Fibroblast of peridontal ligament (primary cell): ENCODE measurements around the gene PCGF3.
"Not testable (repeated sequence)": the region's sequence is repeated elsewhere in the genome, so short reads cannot be mapped to it uniquely, and the experiment has no call there.

Source experiments
- DNase-seq: peaks from one replicate; pipeline ENCODE4 v3.0.0-alpha.2; 2010; ENCODE audit errors: extremely low read depth

PCGF3 gene

GRCh38 chr4:794900-795725, 89.5 kb downstream of the PCGF3 start:
- DNase-seq: no peak

GRCh38 chr4:795726-796119, 90.1 kb downstream of the PCGF3 start:
- DNase-seq: no peak

GRCh38 chr4:796206-796605, 90.6 kb downstream of the PCGF3 start:
- DNase-seq: no peak

GRCh38 chr4:797066-797465, 91.4 kb downstream of the PCGF3 start:
- DNase-seq: no peak

GRCh38 chr4:801436-802124, 95.9 kb downstream of the PCGF3 start:
- DNase-seq: no peak

GRCh38 chr4:803884-804283, 98.3 kb downstream of the PCGF3 start:
- no peak for DNase-seq

GRCh38 chr4:804804-805203, 99.2 kb downstream of the PCGF3 start:
- no peak for DNase-seq

GRCh38 chr4:806979-807378, 101.3 kb downstream of the PCGF3 start:
- not testable (repeated sequence) for DNase-seq

GRCh38 chr4:807792-808191, 102.2 kb downstream of the PCGF3 start:
- no peak for DNase-seq

- no peak for DNase-seq
These were observed 103.4 kb downstream of the PCGF3 start for GRCh38 chr4:808860-809570.

GRCh38 chr4:813900-814299, 108.3 kb downstream of the PCGF3 start:
- no peak for DNase-seq

- DNase-seq: no peak
These were observed 108.7 kb downstream of the PCGF3 start for GRCh38 chr4:814312-814850.

GRCh38 chr4:815464-816146, 110.0 kb downstream of the PCGF3 start:
- DNase-seq: no peak

- no peak for DNase-seq
These were observed 112.7 kb downstream of the PCGF3 start for GRCh38 chr4:818106-818921.

- no peak for DNase-seq
These were observed 114.0 kb downstream of the PCGF3 start for GRCh38 chr4:819401-820229.
